PC-9 (cell line): ENCODE results near the gene AEBP1. TPM values are rescaled to one million over a fixed set of nuclear protein-coding genes. Genes with fewer than 3 reads are reported as not detected.

Experiments used
- BruUV-seq: library from RNA; stranded (reverse); fragments of 400-500 nt; replicated peaks from 2 replicates; lab custom pipeline; 2021; lab: Mats Ljungman, UMichigan
- CTCF ChIA-PET: fragments of 300-600 bp; sonication (Branson Sonifier 250); formaldehyde crosslinking; loops from one replicate; lab custom pipeline; 2022; ENCODE audit warnings: antibody characterized with exemption; lab: Charles Lee
- POLR2A ChIA-PET: fragments of 300-600 bp; sonication (Branson Sonifier 250); formaldehyde crosslinking; loops from one replicate; lab custom pipeline; 2022; ENCODE audit warnings: antibody characterized with exemption; ENCODE audit not compliant: unreplicated experiment; lab: Charles Lee
- DNase-seq, 2 experiments: peaks; one replicate each; pipeline versions ENCODE4 v3.0.0 to v3.0.0-alpha.2; 2015 to 2022; ENCODE audit warnings: mixed read lengths in 1 of 2
- H2AFZ ChIP-seq: fragments of 200-600 bp; sonication (generic); 2 replicates; pipeline ENCODE4 v1.8.1; 2017; ENCODE audit warnings: antibody characterized with exemption
- H3F3A ChIP-seq: fragments of 200-600 bp; sonication (generic); 2 replicates; pipeline ENCODE4 v1.8.1; 2017; ENCODE audit warnings: antibody characterized with exemption, mild to moderate bottlenecking, low read depth; ENCODE audit not compliant: insufficient read depth
- H3K27ac ChIP-seq: fragments of 200-600 bp; sonication (generic); 2 replicates; pipeline ENCODE4 v1.6.1; 2016; ENCODE audit warnings: mixed run types
- H3K27me3 ChIP-seq: fragments of 200-600 bp; sonication (generic); 2 replicates; pipeline ENCODE4 v1.6.1; 2016; ENCODE audit warnings: low read depth, mixed run types; ENCODE audit not compliant: insufficient read depth
- H3K36me3 ChIP-seq: fragments of 200-600 bp; sonication (generic); 2 replicates; pipeline ENCODE4 v1.6.1; 2016; ENCODE audit warnings: low read depth, mixed run types
- H3K4me1 ChIP-seq: fragments of 200-600 bp; sonication (generic); replicated peaks from 2 replicates; pipeline ENCODE4 v1.6.1; 2016; ENCODE audit warnings: mixed run types; ENCODE audit not compliant: insufficient read depth
- H3K4me2 ChIP-seq: fragments of 200-600 bp; sonication (generic); 2 replicates; pipeline ENCODE4 v1.6.1; 2017; ENCODE audit warnings: mixed run types
- H3K4me3 ChIP-seq: fragments of 200-600 bp; sonication (generic); 2 replicates; pipeline ENCODE4 v1.6.1; 2016; ENCODE audit warnings: mixed run types
- H3K79me2 ChIP-seq: fragments of 200-600 bp; sonication (generic); 2 replicates; pipeline ENCODE4 v1.6.1; 2017; ENCODE audit warnings: low read depth, mixed run types
- H3K9me2 ChIP-seq: fragments of 200-600 bp; sonication (generic); 2 replicates; pipeline ENCODE4 v1.8.1; 2017; ENCODE audit warnings: mild to moderate bottlenecking; ENCODE audit not compliant: insufficient read depth
- H3K9me3 ChIP-seq: fragments of 200-600 bp; sonication (generic); 2 replicates; pipeline ENCODE4 v1.8.1; 2016; ENCODE audit warnings: low read depth; ENCODE audit not compliant: insufficient read depth
- H4K20me1 ChIP-seq: fragments of 200-600 bp; sonication (generic); 2 replicates; pipeline ENCODE4 v1.8.1; 2017; ENCODE audit not compliant: insufficient read depth
- CTCF ChIP-seq: fragments of 200-600 bp; sonication (generic); conservative IDR thresholded peaks from 2 replicates; pipeline ENCODE4 v1.6.1; 2017; ENCODE audit warnings: mixed run types, antibody characterized with exemption, mild to moderate bottlenecking, moderate library complexity
- EZH2 ChIP-seq: fragments of 200-600 bp; sonication (generic); IDR thresholded peaks from 2 replicates; pipeline ENCODE4 v1.8.0; 2017; ENCODE audit warnings: antibody characterized with exemption, low read depth
- intact Hi-C: fragments of 100-400 bp; cut with micrococcal nuclease; formaldehyde crosslinking; loops from one replicate; pipeline ENCODE4 v1.10.0; 2022; ENCODE audit not compliant: unreplicated experiment
- total RNA-seq: library from RNA; stranded (reverse); gene quantifications from 2 replicates; pipeline ENCODE4 v1.2.3, GENCODE V29; 2021

The AEBP1 gene
- total RNA-seq, 1 experiment from 2014 or later, result 0.33 TPM

- Histone ChIP-seq H2AFZ (no peak overlapping the region), H3K9me3 (no peaks in the 10 kb centered on the region), H3K27me3 (no peaks in the 10 kb centered on the region), H3K36me3 (no peaks in the 10 kb centered on the region), H3K4me3 (no peak overlapping the region), H3K4me1 (peaks cover 6% of the 10 kb centered on the region), H3F3A (peaks cover 45% of the 10 kb centered on the region; the same call in 1 of the 2 replicates), H3K79me2 (no peaks in the 10 kb centered on the region), H4K20me1 (peaks cover 23% of the 10 kb centered on the region; the same call in 1 of the 2 replicates), H3K4me2 (no peak overlapping the region), H3K9me2 (no peaks in the 10 kb centered on the region), H3K27ac (no peak overlapping the region)
- ChIA-PET POLR2A (no interaction called here), CTCF (no interaction called here)
- TF ChIP-seq CTCF (no peak), EZH2 (no peak)
- intact Hi-C loops, result no loop called here
- BruUV-seq, result no TSS peak
- no peak for DNase-seq
These were observed 38.1 kb upstream of the AEBP1 start for GRCh38 chr7:44066111-44066460.

- DNase-seq, result no peak
- H4K20me1 ChIP-seq, result peaks cover 21% of the 10 kb centered on the region; the same call in 1 of the 2 replicates
- no peak overlapping the region for H2AFZ ChIP-seq
- peaks cover 11% of the 10 kb centered on the region for H3K4me1 ChIP-seq
- POLR2A ChIA-PET, result interaction anchor here (0.6 kb wide), 1 partner anchor 97 kb away, joined by 8 read pairs; no protein-coding TSS in a partner anchor
- H3K4me2 ChIP-seq, result no peak overlapping the region
- no peaks in the 10 kb centered on the region for H3K36me3 ChIP-seq
- H3K9me3 ChIP-seq, result no peaks in the 10 kb centered on the region
- no TSS peak for BruUV-seq
- intact Hi-C loops, result no loop called here
- TF ChIP-seq CTCF (no peak), EZH2 (no peak)
- peaks cover 47% of the 10 kb centered on the region; the same call in 1 of the 2 replicates for H3F3A ChIP-seq
- H3K27me3 ChIP-seq, result no peaks in the 10 kb centered on the region
- no peak overlapping the region for H3K4me3 ChIP-seq
- no peaks in the 10 kb centered on the region for H3K9me2 ChIP-seq
- H3K27ac ChIP-seq, result no peak overlapping the region
- no peaks in the 10 kb centered on the region for H3K79me2 ChIP-seq
- CTCF ChIA-PET, result no interaction called here
These were observed 37.6 kb upstream of the AEBP1 start for GRCh38 chr7:44066494-44067063.

- Histone ChIP-seq H3K9me2 (no peaks in the 10 kb centered on the region), H3K9me3 (no peaks in the 10 kb centered on the region), H3K4me2 (no peak overlapping the region), H3K36me3 (no peaks in the 10 kb centered on the region), H3K27me3 (no peaks in the 10 kb centered on the region), H3K4me1 (peaks cover 16% of the 10 kb centered on the region), H3F3A (peaks cover 53% of the 10 kb centered on the region; the same call in 1 of the 2 replicates), H4K20me1 (peaks cover 16% of the 10 kb centered on the region; the same call in 1 of the 2 replicates), H3K79me2 (no peaks in the 10 kb centered on the region), H3K27ac (no peak overlapping the region), H3K4me3 (no peak overlapping the region), H2AFZ (no peak overlapping the region)
- CTCF ChIA-PET, result no interaction called here
- TF ChIP-seq CTCF, result no peak
- TF ChIP-seq EZH2, result no peak
- intact Hi-C loops, result no loop called here
- DNase-seq, result no peak
- no TSS peak for BruUV-seq
- POLR2A ChIA-PET, result interaction anchor here (0.6 kb wide), 1 partner anchor 96 kb away, joined by 8 read pairs; no protein-coding TSS in a partner anchor
These were observed 36.8 kb upstream of the AEBP1 start for GRCh38 chr7:44067064-44067951.
